Loucy (cell line): ENCODE measurements around the gene SRRM5.

Experiments
- H2AFZ ChIP-seq: fragments of 200-600 bp; sonication (generic); 2 replicates; pipeline ENCODE4 v1.6.0; 2016; ENCODE audit warnings: antibody characterized with exemption, mild to moderate bottlenecking, low read length, moderate library complexity
- H3F3A ChIP-seq: fragments of 200-600 bp; 2 replicates; pipeline ENCODE4 v1.6.0; 2016; ENCODE audit warnings: antibody characterized with exemption, low read depth, mild to moderate bottlenecking
- H3K27me3 ChIP-seq: fragments of 200-600 bp; sonication (generic); 2 replicates; pipeline ENCODE4 v1.6.1; 2014; ENCODE audit warnings: low read length, mild to moderate bottlenecking; ENCODE audit not compliant: insufficient read depth, poor library complexity, severe bottlenecking
- H3K36me3 ChIP-seq: fragments of 200-600 bp; sonication (generic); 2 replicates; pipeline ENCODE4 v1.6.1; 2016; ENCODE audit warnings: low read length; ENCODE audit not compliant: insufficient read depth
- H3K4me1 ChIP-seq: fragments of 200-600 bp; sonication (generic); 2 replicates; pipeline ENCODE4 v1.5.1; 2014; ENCODE audit warnings: low read length, mild to moderate bottlenecking; ENCODE audit not compliant: insufficient read depth, poor library complexity, severe bottlenecking
- H3K4me2 ChIP-seq: fragments of 200-600 bp; sonication (generic); 2 replicates; pipeline ENCODE4 v1.6.0; 2014; ENCODE audit warnings: antibody characterized with exemption, low read length, low read depth, mild to moderate bottlenecking; ENCODE audit not compliant: poor library complexity, severe bottlenecking
- H3K4me3 ChIP-seq: fragments of 200-600 bp; sonication (generic); 2 replicates; pipeline ENCODE4 v1.5.1; 2014; ENCODE audit warnings: low read length, mild to moderate bottlenecking, mixed read lengths; ENCODE audit not compliant: poor library complexity, severe bottlenecking
- H3K79me2 ChIP-seq: fragments of 200-600 bp; sonication (generic); 2 replicates; pipeline ENCODE4 v1.6.1; 2014; ENCODE audit warnings: low read length; ENCODE audit not compliant: insufficient read depth
- H3K9ac ChIP-seq: fragments of 200-600 bp; sonication (generic); 2 replicates; pipeline ENCODE4 v1.6.0; 2014; ENCODE audit warnings: mild to moderate bottlenecking, low read depth, low read length, moderate library complexity; ENCODE audit not compliant: poor library complexity, severe bottlenecking
- H3K9me2 ChIP-seq: fragments of 200-600 bp; sonication (generic); replicated peaks from 2 replicates; pipeline ENCODE4 v1.6.1; 2016; ENCODE audit warnings: low read depth, low read length, mixed read lengths
- H3K9me3 ChIP-seq: fragments of 200-600 bp; sonication (generic); 2 replicates; pipeline ENCODE4 v1.6.1; 2014; ENCODE audit warnings: mild to moderate bottlenecking, antibody characterized with exemption, low read length, low read depth; ENCODE audit not compliant: insufficient read depth
- H4K20me1 ChIP-seq: fragments of 200-600 bp; sonication (generic); 2 replicates; pipeline ENCODE4 v1.6.0; 2014; ENCODE audit warnings: antibody characterized with exemption, low read length, mild to moderate bottlenecking; ENCODE audit not compliant: insufficient read depth, poor library complexity, severe bottlenecking
- EZH2phosphoT487 ChIP-seq: fragments of 200-600 bp; IDR thresholded peaks from 2 replicates; pipeline ENCODE4 v1.6.1; 2018; ENCODE audit warnings: antibody characterized with exemption, mild to moderate bottlenecking, moderate library complexity, borderline replicate concordance
- TF ChIP-seq, protein P1 (sequence below): fragments of 200-600 bp; sonication (generic); conservative IDR thresholded peaks from 2 replicates; pipeline ENCODE4 v1.5.1; 2014; ENCODE audit warnings: mild to moderate bottlenecking, antibody characterized with exemption, low read length

SRRM5 gene

GRCh38 chr19:43643326-43643725 lies 31.4 kb downstream of the SRRM5 start:
- no peaks in the 10 kb centered on the region for H3F3A ChIP-seq
- no peaks in the 10 kb centered on the region for H3K36me3 ChIP-seq
- H3K9ac ChIP-seq, result no peak overlapping the region
- peaks cover 12% of the 10 kb centered on the region for H3K4me1 ChIP-seq
- H2AFZ ChIP-seq, result no peak overlapping the region
- no peaks in the 10 kb centered on the region for H3K9me2 ChIP-seq
- H3K79me2 ChIP-seq, result no peaks in the 10 kb centered on the region
- H3K9me3 ChIP-seq, result no peaks in the 10 kb centered on the region
- H3K4me2 ChIP-seq, result no peak overlapping the region
- no peak overlapping the region for H3K4me3 ChIP-seq
- no peak for TF ChIP-seq EZH2phosphoT487
- TF ChIP-seq, protein P1, sequence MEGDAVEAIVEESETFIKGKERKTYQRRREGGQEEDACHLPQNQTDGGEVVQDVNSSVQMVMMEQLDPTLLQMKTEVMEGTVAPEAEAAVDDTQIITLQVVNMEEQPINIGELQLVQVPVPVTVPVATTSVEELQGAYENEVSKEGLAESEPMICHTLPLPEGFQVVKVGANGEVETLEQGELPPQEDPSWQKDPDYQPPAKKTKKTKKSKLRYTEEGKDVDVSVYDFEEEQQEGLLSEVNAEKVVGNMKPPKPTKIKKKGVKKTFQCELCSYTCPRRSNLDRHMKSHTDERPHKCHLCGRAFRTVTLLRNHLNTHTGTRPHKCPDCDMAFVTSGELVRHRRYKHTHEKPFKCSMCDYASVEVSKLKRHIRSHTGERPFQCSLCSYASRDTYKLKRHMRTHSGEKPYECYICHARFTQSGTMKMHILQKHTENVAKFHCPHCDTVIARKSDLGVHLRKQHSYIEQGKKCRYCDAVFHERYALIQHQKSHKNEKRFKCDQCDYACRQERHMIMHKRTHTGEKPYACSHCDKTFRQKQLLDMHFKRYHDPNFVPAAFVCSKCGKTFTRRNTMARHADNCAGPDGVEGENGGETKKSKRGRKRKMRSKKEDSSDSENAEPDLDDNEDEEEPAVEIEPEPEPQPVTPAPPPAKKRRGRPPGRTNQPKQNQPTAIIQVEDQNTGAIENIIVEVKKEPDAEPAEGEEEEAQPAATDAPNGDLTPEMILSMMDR, result no peak
- no peaks in the 10 kb centered on the region for H4K20me1 ChIP-seq
- H3K27me3 ChIP-seq, result no peaks in the 10 kb centered on the region

DNA sequence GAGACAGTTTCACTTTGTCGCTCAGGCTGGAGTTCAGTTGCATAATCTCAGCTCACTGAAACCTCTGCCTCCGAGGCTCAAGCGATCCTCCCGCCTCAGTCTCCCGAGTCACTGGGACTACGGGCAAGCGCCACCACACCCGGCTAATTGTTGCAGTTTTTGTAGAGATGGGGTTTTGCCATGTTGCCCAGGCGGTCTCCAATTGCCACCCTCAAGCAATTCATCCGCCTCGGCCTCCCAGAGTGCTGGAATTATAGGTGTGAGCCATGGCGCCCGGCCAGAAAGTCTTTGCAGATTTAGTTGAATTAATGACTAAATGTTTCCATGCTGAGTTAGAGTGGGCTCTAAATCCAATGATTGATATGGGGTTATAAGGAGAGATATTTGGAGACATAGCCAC lies 32.3 kb downstream of the SRRM5 start:
- no peaks in the 10 kb centered on the region for H3K9me2 ChIP-seq
- H3K4me2 ChIP-seq, result no peak overlapping the region
- no peaks in the 10 kb centered on the region; the same call in 1 of the 2 replicates for H3K36me3 ChIP-seq
- no peak overlapping the region for H3K4me3 ChIP-seq
- H2AFZ ChIP-seq, result no peak overlapping the region
- H3K79me2 ChIP-seq, result no peaks in the 10 kb centered on the region
- H3F3A ChIP-seq, result no peaks in the 10 kb centered on the region
- H3K4me1 ChIP-seq, result peaks cover 6% of the 10 kb centered on the region
- no peaks in the 10 kb centered on the region for H4K20me1 ChIP-seq
- H3K27me3 ChIP-seq, result no peaks in the 10 kb centered on the region
- no peaks in the 10 kb centered on the region for H3K9me3 ChIP-seq
- TF ChIP-seq, protein P1, result no peak
- TF ChIP-seq EZH2phosphoT487, result no peak
- H3K9ac ChIP-seq, result no peak overlapping the region

DNA sequence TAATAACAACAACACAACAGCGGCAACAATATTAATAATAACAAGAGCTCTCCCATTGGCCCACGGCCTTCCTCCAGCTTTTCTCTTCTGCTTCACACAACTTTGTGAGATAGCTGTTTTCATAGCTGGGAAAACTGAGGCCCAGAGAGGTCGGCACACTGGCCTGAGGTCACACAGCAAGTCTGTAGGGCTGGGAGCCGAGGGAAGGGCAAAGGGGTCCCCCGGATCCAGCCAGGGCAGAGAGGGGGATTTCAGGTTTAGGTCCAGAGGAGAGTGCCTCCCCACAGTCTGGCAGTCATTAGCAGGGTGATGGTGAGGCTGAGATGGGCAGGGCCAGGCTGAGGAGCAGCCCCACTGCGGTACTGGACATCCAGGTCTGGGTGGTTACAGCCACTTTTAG lies 36.7 kb downstream of the SRRM5 start:
- no peaks in the 10 kb centered on the region; the same call in 1 of the 2 replicates for H3K36me3 ChIP-seq
- no peaks in the 10 kb centered on the region for H3K9me3 ChIP-seq
- H4K20me1 ChIP-seq, result no peaks in the 10 kb centered on the region
- H3K4me1 ChIP-seq, result no peaks in the 10 kb centered on the region
- no peaks in the 10 kb centered on the region for H3K79me2 ChIP-seq
- no peak overlapping the region for H3K9ac ChIP-seq
- TF ChIP-seq, protein P1, result no peak
- no peak for TF ChIP-seq EZH2phosphoT487
- H3K27me3 ChIP-seq, result no peaks in the 10 kb centered on the region
- H2AFZ ChIP-seq, result no peak overlapping the region
- H3K4me3 ChIP-seq, result no peak overlapping the region
- H3K4me2 ChIP-seq, result no peak overlapping the region
- no peaks in the 10 kb centered on the region for H3F3A ChIP-seq
- no peaks in the 10 kb centered on the region for H3K9me2 ChIP-seq
